ENCODE data around the gene NDUFS2.
"Not testable (repeated sequence)": the region's sequence is repeated elsewhere in the genome, so short reads cannot be mapped to it uniquely, and the experiment has no call there.

Gene NDUFS2

DNA sequence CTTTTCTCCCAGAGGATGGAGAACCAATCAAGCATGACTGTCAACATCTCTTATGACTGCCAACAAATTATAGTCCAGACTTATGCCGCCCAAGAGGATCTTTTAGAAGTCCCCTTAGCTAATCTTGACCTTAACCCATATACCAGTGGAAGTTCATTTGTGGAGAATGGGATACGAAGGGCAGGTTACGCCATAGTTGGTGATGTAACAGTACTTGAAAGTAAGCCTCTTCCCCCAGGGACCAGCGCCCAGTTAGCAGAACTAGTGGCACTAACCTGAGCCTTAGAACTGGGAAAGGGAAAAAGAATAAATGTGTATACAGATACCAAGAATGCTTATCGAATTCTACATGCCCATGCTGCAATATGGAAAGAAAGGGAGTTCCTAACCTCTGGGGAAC lies 53.1 kb downstream of the NDUFS2 start:
- DNase-seq (ENCODE audit: low read depth) = not testable (repeated sequence)

DNA sequence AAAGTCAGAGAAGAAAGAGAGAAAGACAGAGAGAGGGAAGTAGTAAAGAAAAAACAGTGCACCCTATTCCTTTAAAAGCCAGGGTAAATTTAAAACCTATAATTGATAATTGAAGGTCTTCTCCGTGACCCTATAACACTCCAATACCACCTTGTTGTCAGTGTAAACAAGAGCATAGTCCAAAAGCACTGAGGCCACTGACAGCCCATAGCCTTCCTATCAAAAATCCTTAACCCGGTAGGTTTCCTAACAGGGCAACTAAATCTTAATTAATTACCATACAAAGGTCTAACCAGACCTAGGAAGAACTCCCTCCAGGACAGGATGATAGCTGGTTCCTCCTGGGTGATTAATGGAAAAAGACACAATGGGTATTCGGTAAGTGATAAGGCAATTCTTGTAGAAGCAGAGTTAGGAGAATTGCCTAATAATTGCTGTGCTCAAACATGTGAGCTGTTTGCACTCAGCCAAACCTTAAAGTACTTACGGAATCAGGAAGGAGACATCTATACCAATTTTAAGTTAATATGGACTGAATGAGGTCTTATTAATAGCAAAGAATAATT lies 53.9 kb downstream of the NDUFS2 start:
- DNase-seq (ENCODE audit: low read depth) = not testable (repeated sequence)

DNA sequence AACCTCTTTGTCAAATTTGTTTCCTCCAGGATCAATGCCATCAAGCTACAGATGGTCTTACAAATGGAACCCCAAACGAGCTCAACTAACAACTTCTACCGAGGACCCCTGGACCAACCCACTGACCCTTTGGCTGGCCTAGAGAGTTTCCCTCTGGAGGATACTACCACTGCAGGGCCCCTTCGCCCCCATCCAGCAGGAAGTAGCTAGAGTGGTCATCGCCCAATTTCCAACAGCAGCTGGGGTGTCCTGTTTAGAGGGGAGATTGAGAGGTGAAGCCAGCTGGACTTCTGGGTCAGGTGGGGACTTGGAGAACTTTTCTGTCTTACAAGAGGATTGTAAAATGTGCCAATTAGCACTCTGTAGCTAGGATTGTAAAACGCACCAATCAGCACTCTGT lies 54.9 kb downstream of the NDUFS2 start:
- DNase-seq (ENCODE audit: low read depth) = not testable (repeated sequence)

DNA sequence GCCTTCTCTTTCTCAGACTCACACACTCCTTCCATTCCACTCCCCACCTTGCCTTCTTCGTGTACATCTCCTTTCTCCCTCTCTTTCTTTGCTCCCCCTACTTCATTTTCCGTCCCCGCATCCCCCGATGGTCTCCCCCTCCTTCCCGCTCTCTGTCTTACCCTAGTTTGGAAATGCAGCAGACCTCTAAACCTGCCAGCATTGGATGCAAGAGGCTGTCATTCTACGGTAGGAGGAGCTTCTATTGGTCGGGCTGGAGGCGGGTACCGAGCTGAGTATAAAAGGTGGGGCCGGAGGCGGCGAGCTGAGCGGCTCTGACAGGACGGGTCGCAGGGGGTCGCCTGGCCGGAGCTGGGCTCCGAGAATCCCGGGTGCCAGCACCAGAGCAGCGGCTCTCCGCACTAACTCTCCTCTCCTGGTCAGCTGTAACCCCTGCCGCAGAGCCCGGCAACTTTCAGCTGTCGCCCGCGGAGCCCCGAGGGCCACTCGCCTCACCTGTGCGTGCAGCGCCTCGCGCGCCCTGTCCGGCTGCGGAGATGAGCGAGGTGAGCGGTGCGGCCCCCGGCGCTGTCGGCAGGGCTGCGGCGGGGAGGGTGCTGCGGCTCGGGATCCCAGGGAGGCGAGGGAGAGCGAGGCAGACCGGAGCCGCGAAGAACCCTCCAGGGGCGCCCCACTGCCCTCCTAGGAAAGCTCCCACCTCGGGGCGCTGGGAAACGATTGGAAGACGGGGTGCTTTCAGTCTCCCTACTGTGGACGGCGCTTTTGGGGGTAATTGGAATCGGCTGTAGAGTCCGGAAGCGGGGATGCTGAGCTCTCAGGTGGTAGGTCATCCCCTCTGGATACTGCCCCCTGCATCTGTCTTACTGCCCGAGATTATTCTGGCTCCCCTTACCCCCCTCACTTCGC lies 56.5 kb downstream of the NDUFS2 start, which contains the start of gene PCP4L1:
Gene PCP4L1 (plus strand): TSS at position 307 of the 906 bp plus-strand sequence. CDS start 230 bp downstream, at position 537.
- DNase-seq (ENCODE audit: low read depth) = peak; percentile 58

DNA sequence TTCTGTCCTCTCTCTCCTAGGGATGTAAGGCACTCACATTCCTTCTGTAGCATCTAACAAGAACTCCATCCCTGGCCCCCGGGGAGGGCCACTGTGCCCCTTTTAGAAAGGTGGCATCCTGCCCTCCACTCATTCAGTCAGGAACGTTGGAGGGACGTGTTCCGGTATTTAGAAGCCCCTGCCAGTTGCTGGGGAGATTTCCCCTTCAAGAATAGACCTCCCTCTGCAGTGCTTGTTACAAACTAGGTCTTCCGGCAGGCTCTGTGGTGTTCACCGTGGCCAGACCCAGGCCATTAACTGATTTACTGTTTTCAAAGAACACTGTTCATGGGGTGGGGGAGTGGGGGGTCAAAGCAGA lies 57.2 kb downstream of the NDUFS2 start:
- DNase-seq (ENCODE audit: low read depth) = no peak

DNA sequence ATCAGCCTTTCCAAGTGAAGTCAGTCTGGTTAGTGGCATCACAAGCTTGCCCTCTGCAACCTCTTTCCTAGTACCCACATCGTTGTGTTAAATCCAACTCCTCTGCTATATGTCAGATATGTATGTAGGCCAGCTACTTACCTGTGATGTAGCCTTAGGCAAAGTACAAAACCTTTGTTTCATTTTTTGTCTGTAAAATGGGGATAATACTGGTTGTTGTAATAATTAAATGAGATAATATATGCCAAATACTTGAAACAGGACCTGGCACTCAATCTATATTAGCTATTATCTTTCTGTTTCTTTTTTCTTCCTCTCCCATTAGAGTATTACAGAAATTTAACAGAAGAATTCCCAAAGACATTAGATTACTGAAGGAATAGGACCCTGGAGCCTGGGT lies 57.6 kb downstream of the NDUFS2 start:
- DNase-seq (ENCODE audit: low read depth) = no peak

DNA sequence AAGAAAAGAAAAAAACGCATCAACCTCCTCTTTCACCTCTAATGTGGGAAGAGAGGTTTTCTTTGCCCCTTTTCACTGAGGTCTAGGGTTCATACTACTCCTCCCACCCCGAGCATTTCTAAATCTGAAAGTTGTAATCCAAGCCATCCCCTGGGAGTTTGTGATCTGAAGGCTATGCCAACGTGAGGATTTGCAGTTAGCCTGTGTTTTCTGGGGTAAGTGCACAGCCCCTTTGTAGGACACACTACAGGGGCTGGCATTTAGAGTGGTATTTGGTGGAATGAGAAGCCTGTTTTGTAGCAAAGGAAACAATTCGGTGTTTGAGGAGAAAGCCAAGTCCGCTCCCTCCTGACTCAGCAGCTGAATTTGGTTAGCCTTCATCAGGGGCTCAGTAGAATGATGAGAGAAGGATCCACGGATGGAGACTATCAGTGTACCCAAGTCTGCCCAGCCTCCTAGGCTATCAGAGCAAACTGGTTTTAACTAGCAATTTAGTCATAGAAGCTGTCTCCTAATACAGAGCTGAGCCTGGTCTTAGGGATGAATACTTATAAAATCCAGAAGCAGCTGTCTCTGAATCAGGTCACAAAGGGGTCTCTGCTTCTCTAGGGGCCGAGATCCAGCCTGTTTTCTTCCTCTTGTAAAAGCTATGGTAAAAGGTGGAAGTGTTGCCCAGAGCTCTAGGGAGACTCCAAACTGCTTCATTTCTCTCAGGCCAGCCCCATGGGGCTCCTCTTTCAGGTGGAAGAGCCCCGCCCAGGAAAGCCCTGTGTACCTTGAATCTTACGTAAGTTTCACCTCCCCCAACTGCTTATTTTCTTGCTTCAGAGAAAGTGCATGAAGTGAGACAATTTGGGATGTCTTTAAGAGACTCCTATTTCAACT lies 58.5 kb downstream of the NDUFS2 start:
- DNase-seq (ENCODE audit: low read depth) = no peak

DNA sequence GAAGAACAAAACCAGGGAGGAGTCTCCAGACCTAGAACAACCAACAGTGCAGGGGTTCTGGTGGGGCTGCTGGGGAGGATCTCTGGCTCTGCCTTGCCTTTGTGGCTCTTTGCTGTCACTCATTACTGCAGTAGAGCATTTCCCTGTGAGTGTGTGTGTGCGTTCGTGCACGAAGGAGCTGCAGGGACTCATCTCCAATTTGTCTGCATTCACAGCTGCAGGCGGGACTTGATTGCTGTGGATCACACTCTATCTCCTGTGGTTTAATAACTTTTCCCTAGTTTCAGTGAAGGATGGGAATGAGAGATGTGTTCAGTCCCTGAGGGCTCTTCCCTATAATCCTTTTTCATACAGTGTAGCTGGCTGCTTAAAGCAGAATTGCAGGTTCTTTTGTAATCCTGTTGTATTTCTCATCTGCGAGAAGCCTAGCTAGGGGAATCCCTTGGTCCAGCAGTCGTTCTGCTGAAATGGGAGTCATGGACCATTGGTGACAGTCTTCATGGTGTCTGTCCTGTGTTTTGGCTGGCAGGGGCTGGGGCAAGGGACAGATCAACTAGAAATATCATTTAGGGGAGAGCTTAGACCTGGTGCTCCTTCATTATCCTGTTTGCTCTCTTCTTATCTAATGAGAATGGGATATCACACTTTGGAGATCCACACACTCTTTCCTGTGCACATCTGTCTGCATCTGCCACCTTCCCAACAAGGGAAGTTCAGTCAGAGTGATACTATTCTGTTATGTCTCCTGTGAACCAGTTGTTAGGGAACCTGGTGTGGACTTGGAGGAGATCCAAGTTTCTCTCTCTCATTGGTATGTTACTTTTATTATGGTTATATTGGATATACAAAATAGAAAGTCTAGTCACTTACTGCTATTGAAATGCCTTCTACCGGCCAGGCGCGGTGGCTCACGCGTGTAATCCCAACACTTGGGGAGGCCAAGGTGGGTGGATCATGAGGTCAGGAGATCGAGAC lies 59.4 kb downstream of the NDUFS2 start:
- no peak for DNase-seq (ENCODE audit: low read depth)
